PFSK-1 (cell line): ENCODE results near the gene ERBB4.

Source experiments
- FOXP2 ChIP-seq: optimal IDR thresholded peaks from 2 replicates; pipeline ENCODE3; 2011; ENCODE audit warnings: borderline replicate concordance, control low read depth, inconsistent platforms; ENCODE audit not compliant: insufficient read depth; ENCODE audit errors: extremely low read length, extremely low read depth
- POLR2AphosphoS5 ChIP-seq: IDR thresholded peaks from 2 replicates; pipeline ENCODE4 v1.6.1; 2012; ENCODE audit warnings: low read depth, mild to moderate bottlenecking, control low read depth, low read length, moderate library complexity
- SIN3A ChIP-seq: IDR thresholded peaks from 2 replicates; pipeline ENCODE4 v1.6.1; 2012; ENCODE audit warnings: mild to moderate bottlenecking, low read length, moderate library complexity, borderline replicate concordance; ENCODE audit not compliant: insufficient read depth
- TAF1 ChIP-seq: IDR thresholded peaks from 2 replicates; pipeline ENCODE4 v1.6.1; 2012; ENCODE audit warnings: low read length, control low read depth, borderline replicate concordance; ENCODE audit not compliant: insufficient read depth
- TF ChIP-seq, protein P1 (sequence below), 2 experiments: IDR thresholded peaks; 2 replicates each; pipeline versions ENCODE4 v1.6.1 to v1.8.0; 2011 to 2012; ENCODE audit warnings: low read depth in 2 of 2, low read length in 2 of 2, control low read depth in 1 of 2, inconsistent platforms in 1 of 2, mild to moderate bottlenecking in 1 of 2, moderate library complexity in 1 of 2; ENCODE audit not compliant: insufficient read depth in 1 of 2

- TF ChIP-seq POLR2AphosphoS5 (no peak), TAF1 (no peak), SIN3A (no peak), FOXP2 (no peak)
- TF ChIP-seq, protein P1, sequence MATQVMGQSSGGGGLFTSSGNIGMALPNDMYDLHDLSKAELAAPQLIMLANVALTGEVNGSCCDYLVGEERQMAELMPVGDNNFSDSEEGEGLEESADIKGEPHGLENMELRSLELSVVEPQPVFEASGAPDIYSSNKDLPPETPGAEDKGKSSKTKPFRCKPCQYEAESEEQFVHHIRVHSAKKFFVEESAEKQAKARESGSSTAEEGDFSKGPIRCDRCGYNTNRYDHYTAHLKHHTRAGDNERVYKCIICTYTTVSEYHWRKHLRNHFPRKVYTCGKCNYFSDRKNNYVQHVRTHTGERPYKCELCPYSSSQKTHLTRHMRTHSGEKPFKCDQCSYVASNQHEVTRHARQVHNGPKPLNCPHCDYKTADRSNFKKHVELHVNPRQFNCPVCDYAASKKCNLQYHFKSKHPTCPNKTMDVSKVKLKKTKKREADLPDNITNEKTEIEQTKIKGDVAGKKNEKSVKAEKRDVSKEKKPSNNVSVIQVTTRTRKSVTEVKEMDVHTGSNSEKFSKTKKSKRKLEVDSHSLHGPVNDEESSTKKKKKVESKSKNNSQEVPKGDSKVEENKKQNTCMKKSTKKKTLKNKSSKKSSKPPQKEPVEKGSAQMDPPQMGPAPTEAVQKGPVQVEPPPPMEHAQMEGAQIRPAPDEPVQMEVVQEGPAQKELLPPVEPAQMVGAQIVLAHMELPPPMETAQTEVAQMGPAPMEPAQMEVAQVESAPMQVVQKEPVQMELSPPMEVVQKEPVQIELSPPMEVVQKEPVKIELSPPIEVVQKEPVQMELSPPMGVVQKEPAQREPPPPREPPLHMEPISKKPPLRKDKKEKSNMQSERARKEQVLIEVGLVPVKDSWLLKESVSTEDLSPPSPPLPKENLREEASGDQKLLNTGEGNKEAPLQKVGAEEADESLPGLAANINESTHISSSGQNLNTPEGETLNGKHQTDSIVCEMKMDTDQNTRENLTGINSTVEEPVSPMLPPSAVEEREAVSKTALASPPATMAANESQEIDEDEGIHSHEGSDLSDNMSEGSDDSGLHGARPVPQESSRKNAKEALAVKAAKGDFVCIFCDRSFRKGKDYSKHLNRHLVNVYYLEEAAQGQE (IDR thresholded peaks at IDR 0.05; ENCODE audit: insufficient read depth in 1 of 2, low read depth in 2 of 2, low read length in 2 of 2): no peak
Observed at GRCh38 chr2:212549941-212550340, 11.3 kb upstream of the ERBB4 start.
